Activated naive CD4-positive, alpha-beta T cell treated with anti-CD3 and anti-CD28 coated beads for 36 hours (primary cell): ENCODE results near the gene MX2. TPM values are rescaled to one million over a fixed set of nuclear protein-coding genes. Genes with fewer than 3 reads are reported as not detected.

ENCODE experiments used
- CTCF ChIA-PET: fragments of 350-600 bp; sonication (Branson Sonifier 250); formaldehyde crosslinking; loops from one replicate; lab custom pipeline; 2021; ENCODE audit warnings: antibody characterized with exemption; lab: Charles Lee
- DNase-seq: peaks from one replicate; pipeline ENCODE4 v3.0.0-alpha.2; 2020
- H3K27ac Mint-ChIP-seq: one replicate; pipeline ENCODE4 v1.8.0; 2021; ENCODE audit warnings: mild to moderate bottlenecking, mixed read lengths
- H3K27me3 Mint-ChIP-seq: one replicate; pipeline ENCODE4 v1.8.0; 2021; ENCODE audit warnings: low read depth, mixed read lengths
- H3K36me3 Mint-ChIP-seq: one replicate; pipeline ENCODE4 v1.8.0; 2021; ENCODE audit warnings: low read depth, mixed read lengths
- H3K4me1 Mint-ChIP-seq: one replicate; pipeline ENCODE4 v1.8.0; 2021; ENCODE audit warnings: low read depth, mixed read lengths
- H3K4me3 Mint-ChIP-seq: one replicate; pipeline ENCODE4 v1.8.0; 2021; ENCODE audit warnings: mild to moderate bottlenecking, moderate library complexity, mixed read lengths
- H3K9me3 Mint-ChIP-seq: one replicate; pipeline ENCODE4 v1.8.0; 2021; ENCODE audit warnings: mixed read lengths
- intact Hi-C: fragments of 100-400 bp; cut with micrococcal nuclease; formaldehyde crosslinking; loops from one replicate; pipeline ENCODE4 v1.15.1; 2023
- total RNA-seq, 2 experiments: library from RNA; stranded (reverse); gene quantifications; one replicate each; pipeline ENCODE4 v1.2.3, GENCODE V29; 2021

The MX2 gene
- total RNA-seq, 2 experiments from 2014 or later, result 32.5 to 33.4 TPM

DNA sequence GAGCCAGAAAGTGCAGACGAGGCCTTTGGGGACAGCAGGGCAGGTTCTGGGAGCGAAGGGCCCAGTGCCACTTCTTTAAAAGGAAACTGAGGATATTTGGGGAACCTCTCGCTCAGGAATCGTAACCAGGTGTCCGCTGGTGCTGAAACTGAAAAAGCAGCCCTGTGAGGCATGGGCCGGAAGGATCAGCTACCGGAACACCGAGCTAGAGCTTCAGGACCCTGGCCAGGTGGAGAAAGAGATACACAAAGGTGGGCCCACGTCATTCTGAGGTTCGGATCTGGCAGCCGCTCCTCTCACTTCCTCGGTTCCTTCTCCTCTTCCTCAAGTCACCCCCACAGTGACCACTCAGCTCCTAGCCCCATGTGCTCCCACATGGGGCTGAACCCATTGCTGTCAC, 18.1 kb downstream of the MX2 start:
- intact Hi-C loops, result no loop called here
- DNase-seq, result no peak
- no peaks in the 10 kb centered on the region for H3K9me3 Mint-ChIP-seq
- H3K27me3 Mint-ChIP-seq, result no peaks in the 10 kb centered on the region
- CTCF ChIA-PET, result interaction anchor here (1.0 kb wide), 1 partner anchor 97 kb away, joined by 3 read pairs; no protein-coding TSS in a partner anchor
- H3K4me1 Mint-ChIP-seq, result peaks cover 3% of the 10 kb centered on the region
- H3K4me3 Mint-ChIP-seq, result no peak overlapping the region
- no peak overlapping the region for H3K27ac Mint-ChIP-seq
- H3K36me3 Mint-ChIP-seq, result peaks cover 20% of the 10 kb centered on the region

DNA sequence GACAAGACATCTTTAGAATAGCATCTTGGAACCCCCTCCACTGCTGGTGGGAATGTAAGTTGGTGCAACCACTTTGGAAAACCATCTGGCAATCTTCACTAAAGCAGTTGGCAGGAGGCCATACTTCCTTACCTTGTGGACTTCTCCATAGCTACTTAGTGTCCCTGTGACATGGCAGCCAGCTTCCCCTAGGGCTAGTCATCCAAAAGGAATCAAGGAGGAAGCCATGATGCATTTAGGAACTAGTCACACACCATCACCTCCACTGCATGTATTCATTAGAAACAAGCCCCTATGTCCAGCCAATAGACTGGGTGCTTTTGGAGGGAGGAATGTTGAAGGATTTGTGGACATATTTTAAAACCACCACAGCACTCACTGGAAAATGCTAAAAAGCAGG, 19.9 kb downstream of the MX2 start:
- no peak overlapping the region for H3K27ac Mint-ChIP-seq
- CTCF ChIA-PET, result no interaction called here

DNA sequence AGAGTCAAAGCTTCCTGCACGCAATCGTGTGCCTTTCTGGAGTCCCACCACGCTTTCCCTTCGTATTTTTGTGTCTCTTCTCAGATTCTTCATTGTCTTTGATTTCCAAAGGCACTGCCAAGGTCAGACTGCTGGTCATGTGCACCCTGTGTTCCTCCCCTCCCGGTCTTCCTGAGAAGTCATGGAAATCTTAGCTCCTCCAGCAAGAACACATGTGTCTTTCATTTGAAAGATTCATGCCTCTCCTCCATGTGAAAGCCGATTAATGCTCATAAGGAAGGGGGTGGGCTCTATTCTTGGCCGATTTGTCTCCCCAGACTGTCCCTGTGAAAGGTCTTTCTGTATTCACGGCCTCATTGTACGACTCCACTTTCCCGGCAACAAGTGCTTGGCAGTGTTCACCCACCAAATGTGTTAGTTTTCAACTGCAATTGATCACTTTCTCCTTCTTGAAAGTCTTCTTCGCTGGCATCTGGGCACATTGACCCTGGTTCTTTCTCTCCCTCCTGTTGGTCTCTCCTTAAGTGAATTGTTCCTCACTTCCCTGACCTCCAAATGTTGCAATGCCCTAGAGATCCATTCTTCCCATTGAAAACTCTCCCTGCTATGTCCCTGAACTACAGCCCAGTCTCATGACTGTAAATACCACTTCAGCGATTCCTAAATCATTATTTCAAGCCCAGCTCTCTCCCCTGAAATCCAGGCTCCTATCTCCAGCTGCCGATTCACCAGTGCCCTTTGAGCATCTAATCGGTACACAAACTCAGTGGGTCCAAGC, 25.4 kb downstream of the MX2 start:
- H3K9me3 Mint-ChIP-seq, result no peaks in the 10 kb centered on the region
- DNase-seq, result no peak
- CTCF ChIA-PET, result no interaction called here
- intact Hi-C loops, result no loop called here
- H3K27me3 Mint-ChIP-seq, result no peaks in the 10 kb centered on the region
- H3K4me3 Mint-ChIP-seq, result no peak overlapping the region
- peaks cover 12% of the 10 kb centered on the region for H3K36me3 Mint-ChIP-seq
- peak overlapping the region; percentile 8 for H3K27ac Mint-ChIP-seq
- H3K4me1 Mint-ChIP-seq, result no peaks in the 10 kb centered on the region

More for the DNA sequence above, 19.9 kb downstream of the MX2 start:
- H3K4me3 Mint-ChIP-seq, result no peak overlapping the region
- H3K36me3 Mint-ChIP-seq, result peaks cover 19% of the 10 kb centered on the region
- H3K27me3 Mint-ChIP-seq, result no peaks in the 10 kb centered on the region
- intact Hi-C loops, result no loop called here
- no peak for DNase-seq
- no peaks in the 10 kb centered on the region for H3K4me1 Mint-ChIP-seq
- H3K9me3 Mint-ChIP-seq, result no peaks in the 10 kb centered on the region

DNA sequence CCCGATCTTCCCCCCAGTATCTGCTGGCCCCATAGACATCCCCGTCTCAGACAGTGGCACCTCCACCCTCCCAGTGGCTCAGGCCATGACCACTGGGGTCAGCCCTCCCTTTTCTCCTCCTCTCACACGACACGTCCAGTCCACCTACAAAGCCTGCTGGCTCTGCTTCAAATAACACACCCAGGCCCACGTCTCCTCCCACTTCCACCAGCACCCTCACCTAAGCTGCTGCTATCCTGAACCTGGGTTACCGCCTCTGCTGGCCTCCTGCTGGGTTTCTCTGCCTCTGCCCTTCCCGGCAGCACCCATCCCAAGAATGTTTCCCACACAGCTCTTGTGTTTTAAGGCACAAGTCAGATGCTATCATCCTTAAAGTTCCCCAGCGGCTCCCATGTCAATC, 26.0 kb downstream of the MX2 start:
- H3K4me1 Mint-ChIP-seq, result no peaks in the 10 kb centered on the region
- CTCF ChIA-PET, result no interaction called here
- H3K27ac Mint-ChIP-seq, result no peak overlapping the region
- H3K36me3 Mint-ChIP-seq, result peaks cover 12% of the 10 kb centered on the region
- no peaks in the 10 kb centered on the region for H3K9me3 Mint-ChIP-seq
- intact Hi-C loops, result no loop called here
- H3K27me3 Mint-ChIP-seq, result no peaks in the 10 kb centered on the region
- no peak for DNase-seq
- H3K4me3 Mint-ChIP-seq, result no peak overlapping the region

DNA sequence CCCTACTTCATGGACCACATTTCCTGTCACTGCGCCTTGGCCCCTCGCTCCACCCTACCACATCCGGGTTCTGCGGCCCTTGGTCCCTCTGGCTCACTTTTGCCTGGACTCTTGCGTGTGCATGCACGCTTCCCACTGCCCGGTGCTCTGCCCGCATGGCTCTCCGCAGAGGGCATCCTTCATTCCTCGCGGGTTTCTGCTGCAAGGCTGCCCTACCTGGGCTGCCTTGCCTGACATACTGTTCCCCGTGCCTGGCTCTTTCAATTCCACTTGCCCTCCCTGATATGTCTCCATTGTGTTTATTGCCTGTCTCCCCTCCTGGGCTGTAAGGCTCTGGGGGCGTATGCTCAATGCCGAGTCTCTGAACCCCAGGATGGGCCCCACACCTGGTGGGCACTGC, 26.4 kb downstream of the MX2 start:
- no peak for DNase-seq
- Mint-ChIP-seq H3K36me3 (peaks cover 12% of the 10 kb centered on the region), H3K9me3 (no peaks in the 10 kb centered on the region), H3K27me3 (no peaks in the 10 kb centered on the region), H3K27ac (no peak overlapping the region), H3K4me1 (no peaks in the 10 kb centered on the region), H3K4me3 (no peak overlapping the region)
- intact Hi-C loops, result no loop called here
- CTCF ChIA-PET, result no interaction called here

DNA sequence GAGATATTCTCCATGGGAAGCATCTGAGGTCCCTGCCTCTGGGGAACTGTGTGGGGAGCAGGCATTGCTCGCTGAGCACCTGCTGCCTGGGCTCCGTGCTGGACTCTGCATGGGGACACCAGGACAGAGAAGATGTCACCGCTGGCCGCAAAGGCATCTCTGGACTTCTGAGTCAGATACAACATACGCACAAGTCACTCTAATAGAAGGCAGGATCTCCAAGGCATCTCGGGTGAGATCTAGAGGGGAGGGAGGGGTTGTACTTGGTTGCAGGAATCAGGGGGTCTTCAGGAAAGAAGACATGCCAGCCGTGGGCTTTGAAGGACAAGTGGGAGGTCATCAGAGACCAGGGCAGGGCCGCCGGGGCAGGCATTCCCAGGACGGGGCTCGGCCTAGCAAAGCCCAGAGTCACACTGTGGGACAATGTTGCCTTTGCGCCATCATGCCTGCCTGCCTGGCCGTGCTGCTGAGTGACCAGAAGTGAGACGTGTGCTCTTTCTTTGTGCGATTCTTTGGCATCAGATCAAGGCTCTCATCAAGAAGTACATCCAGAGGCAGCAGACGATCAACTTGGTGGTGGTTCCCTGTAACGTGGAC, 28.3 kb downstream of the MX2 start:
- peaks cover 10% of the 10 kb centered on the region for H3K36me3 Mint-ChIP-seq

DNA sequence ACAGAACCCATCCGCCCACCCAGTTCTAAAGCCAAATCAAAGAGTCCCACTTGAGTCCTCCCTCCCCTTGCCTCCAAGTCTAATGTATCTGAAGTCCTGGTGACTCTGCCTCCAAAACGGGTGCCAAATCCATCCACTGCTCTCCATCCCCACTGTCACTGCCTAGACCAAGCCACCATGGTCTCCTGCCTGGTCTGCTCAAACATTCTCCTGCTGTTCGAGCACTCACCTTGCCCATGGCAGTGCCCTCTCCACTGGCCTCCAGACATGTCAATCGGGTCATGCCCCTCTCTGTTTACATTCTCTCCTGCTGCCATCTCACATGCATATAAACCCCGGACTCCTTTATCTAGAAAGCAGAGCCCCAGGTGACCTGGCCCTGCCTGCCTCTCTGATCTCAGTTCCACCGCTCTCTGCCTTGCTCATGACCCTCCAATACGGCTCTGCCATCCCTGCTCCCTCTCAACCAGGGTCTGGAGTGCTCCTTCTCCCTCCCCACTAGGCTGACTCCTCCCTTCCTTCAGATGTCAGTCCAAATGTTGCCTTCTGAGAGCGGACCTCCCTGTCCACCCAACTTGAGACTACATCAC, 32.1 kb downstream of the MX2 start:
- Mint-ChIP-seq H3K36me3 (peaks cover 3% of the 10 kb centered on the region), H3K9me3 (no peaks in the 10 kb centered on the region), H3K27me3 (no peaks in the 10 kb centered on the region), H3K4me3 (no peak overlapping the region), H3K4me1 (no peaks in the 10 kb centered on the region), H3K27ac (no peak overlapping the region)
- intact Hi-C loops, result no loop called here
- CTCF ChIA-PET, result no interaction called here
- no peak for DNase-seq

More for the DNA sequence above, 28.3 kb downstream of the MX2 start:
- no peak overlapping the region for H3K4me3 Mint-ChIP-seq
- intact Hi-C loops, result no loop called here
- no peak for DNase-seq
- H3K4me1 Mint-ChIP-seq, result no peaks in the 10 kb centered on the region
- CTCF ChIA-PET, result no interaction called here
- no peak overlapping the region for H3K27ac Mint-ChIP-seq
- H3K27me3 Mint-ChIP-seq, result no peaks in the 10 kb centered on the region
- no peaks in the 10 kb centered on the region for H3K9me3 Mint-ChIP-seq

DNA sequence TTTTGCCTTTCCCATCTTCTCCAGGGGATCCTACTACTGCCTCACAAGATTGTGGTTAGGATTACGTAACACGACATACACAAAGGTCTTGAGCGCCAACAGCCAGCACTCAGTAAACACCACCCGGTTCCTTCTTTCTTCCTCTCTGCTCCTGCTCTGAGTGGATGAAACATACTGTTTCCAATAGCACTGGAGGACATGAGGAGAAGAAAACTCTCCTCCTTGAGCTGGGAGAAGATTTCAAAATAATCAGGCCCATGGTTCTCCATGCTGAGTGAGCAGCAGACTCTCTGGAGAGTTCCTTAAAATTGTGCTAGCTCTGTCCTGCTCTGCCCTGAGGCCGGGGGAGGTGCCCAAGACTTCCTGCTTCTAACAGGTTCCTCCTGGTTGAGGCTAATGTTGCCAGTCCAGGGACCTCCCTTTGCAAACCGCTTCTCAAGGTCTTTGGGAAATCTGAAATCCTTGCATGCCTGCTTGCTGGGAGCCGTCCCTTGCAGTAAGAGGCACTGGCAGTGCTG, 34.8 kb downstream of the MX2 start:
- Mint-ChIP-seq H3K36me3 (peaks cover 13% of the 10 kb centered on the region), H3K27ac (no peak overlapping the region)

DNA sequence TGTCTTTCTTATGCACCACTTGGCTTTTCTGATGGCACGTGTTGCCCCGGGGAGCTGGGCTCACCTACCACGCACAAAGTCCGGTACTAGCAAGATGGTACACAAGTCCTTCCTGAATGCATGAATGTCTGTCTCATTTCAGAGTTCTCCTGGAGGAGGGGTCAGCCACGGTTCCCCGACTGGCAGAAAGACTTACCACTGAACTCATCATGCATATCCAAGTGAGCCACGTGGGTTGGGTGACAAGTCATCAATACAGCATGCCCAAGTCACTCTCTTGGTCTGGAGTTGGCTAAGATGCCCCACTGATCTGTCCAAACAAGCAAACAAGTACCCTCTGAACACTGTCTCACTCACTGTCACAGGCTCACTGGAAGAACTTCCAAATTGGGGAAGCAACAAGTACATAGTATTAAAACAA, 35.7 kb downstream of the MX2 start:
- intact Hi-C loops, result no loop called here
- no peak for DNase-seq
- H3K4me3 Mint-ChIP-seq, result no peak overlapping the region
- no peak overlapping the region for H3K27ac Mint-ChIP-seq
- H3K4me1 Mint-ChIP-seq, result no peaks in the 10 kb centered on the region
- CTCF ChIA-PET, result no interaction called here
- H3K9me3 Mint-ChIP-seq, result no peaks in the 10 kb centered on the region
- H3K27me3 Mint-ChIP-seq, result no peaks in the 10 kb centered on the region
- peaks cover 17% of the 10 kb centered on the region for H3K36me3 Mint-ChIP-seq

More for the DNA sequence above, 34.8 kb downstream of the MX2 start:
- Mint-ChIP-seq H3K9me3 (no peaks in the 10 kb centered on the region), H3K4me1 (no peaks in the 10 kb centered on the region), H3K27me3 (no peaks in the 10 kb centered on the region), H3K4me3 (no peak overlapping the region)
- DNase-seq, result no peak
- CTCF ChIA-PET, result interaction anchor here (0.7 kb wide), 1 partner anchor 27 kb away, joined by 3 read pairs; no protein-coding TSS in a partner anchor
- intact Hi-C loops, result no loop called here

DNA sequence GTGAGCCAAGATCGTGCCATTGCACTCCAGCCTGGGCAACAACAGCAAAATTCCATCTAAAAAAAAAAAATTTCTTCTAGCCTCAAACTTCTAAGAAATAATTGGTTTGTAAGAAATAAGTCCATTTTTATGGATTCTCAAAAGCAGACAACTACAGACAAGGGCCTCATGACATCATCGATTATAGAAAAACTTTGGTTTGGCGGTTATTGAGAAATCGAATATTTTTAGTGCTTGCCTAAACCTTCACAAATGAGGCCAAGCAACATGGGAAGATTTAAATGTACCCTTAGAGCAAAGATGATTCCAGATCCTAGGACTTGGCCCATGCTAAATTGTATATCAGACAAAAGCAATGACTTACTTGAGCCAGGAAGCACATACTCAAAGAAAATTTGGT, 36.4 kb downstream of the MX2 start:
- Mint-ChIP-seq H3K4me1 (no peaks in the 10 kb centered on the region), H3K36me3 (peaks cover 18% of the 10 kb centered on the region), H3K9me3 (no peaks in the 10 kb centered on the region), H3K27me3 (no peaks in the 10 kb centered on the region), H3K4me3 (no peak overlapping the region), H3K27ac (no peak overlapping the region)
- no peak for DNase-seq
- CTCF ChIA-PET, result no interaction called here
- intact Hi-C loops, result no loop called here

DNA sequence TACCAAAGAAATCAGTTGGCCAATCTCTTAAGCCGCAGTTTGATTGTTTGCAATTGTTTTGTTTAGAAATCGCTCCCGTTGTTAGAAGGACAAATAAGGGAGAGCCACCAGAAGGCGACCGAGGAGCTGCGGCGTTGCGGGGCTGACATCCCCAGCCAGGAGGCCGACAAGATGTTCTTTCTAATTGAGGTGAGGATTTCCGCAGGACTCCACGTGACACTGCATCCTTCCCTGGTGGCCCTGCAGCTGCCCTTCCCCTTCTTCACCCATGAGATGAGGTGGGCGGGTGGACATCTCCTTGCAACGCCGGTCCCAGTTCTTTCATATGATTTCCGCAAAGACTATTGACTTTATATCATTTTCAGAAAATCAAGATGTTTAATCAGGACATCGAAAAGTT, 37.0 kb downstream of the MX2 start:
- peaks cover 18% of the 10 kb centered on the region for H3K36me3 Mint-ChIP-seq
- no peaks in the 10 kb centered on the region for H3K27me3 Mint-ChIP-seq
- no peak overlapping the region for H3K27ac Mint-ChIP-seq
- DNase-seq, result no peak
- CTCF ChIA-PET, result no interaction called here
- intact Hi-C loops, result no loop called here
- no peaks in the 10 kb centered on the region for H3K4me1 Mint-ChIP-seq
- no peak overlapping the region for H3K4me3 Mint-ChIP-seq
- no peaks in the 10 kb centered on the region for H3K9me3 Mint-ChIP-seq

DNA sequence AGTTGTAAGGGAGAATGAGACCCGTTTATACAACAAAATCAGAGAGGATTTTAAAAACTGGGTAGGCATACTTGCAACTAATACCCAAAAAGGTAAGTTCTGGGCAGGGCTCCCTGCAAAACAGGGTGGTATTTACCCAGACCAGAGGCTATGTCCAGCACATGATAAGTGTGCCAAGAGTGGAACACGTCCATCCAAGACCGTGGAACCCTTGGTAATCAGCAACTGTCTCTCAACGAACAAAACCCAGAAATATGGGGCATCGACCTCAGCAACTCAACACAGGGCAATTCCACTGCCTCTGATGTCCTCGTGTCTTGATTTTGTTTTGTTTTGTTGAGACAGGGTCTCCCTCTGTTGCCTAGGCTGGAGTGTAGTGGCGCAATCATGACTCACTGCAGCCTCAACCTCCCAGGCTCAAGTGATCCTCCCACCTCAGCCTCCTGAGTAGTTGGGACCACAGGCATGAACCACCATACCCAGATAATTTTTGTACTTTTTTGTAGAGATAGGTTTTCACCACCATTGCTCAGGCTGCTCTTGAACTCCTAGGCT, 37.5 kb downstream of the MX2 start:
- CTCF ChIA-PET, result no interaction called here
- no peaks in the 10 kb centered on the region for H3K27me3 Mint-ChIP-seq
- no peak for DNase-seq
- intact Hi-C loops, result no loop called here
- no peak overlapping the region for H3K4me3 Mint-ChIP-seq
- H3K36me3 Mint-ChIP-seq, result peaks cover 18% of the 10 kb centered on the region
- no peaks in the 10 kb centered on the region for H3K9me3 Mint-ChIP-seq
- no peak overlapping the region for H3K27ac Mint-ChIP-seq
- no peaks in the 10 kb centered on the region for H3K4me1 Mint-ChIP-seq
